ENCODE measurements around the gene IGFN1.

Gene IGFN1

DNA sequence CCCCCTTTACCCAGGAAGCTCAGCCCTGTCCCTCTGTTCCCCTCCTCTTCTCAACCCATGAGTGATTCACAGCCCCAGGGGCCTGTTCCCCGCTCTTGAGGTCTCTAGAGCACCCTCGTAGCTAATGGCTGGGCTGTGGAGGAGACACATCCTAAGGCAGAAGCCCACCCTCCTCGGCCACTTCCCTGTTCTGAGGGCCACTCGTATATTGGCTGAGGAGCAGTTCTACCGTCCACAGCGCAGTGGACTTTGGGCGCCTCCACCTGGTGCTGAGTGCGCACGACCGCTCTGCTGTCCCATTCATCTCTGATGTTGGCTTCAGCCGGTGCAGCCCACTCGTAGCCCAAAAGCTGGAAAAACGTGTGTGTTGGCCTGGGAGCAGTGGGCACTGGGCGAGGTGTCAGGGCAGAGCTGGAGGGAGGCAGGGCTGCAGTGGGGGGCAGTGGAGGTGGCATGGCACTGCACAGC, 68.2 kb downstream of the IGFN1 start:
- no peaks in the 10 kb centered on the region for H3K36me3 ChIP-seq (ENCODE audit: low read length)
- H3K9me3 ChIP-seq (ENCODE audit: insufficient read depth, low read length) = no peaks in the 10 kb centered on the region
- TF ChIP-seq CTCF (IDR thresholded peaks at IDR 0.05; ENCODE audit: insufficient read depth, low read length, poor library complexity, severe bottlenecking) (no peak), EZH2phosphoT487 (conservative IDR thresholded peaks at IDR 0.05; ENCODE audit: low read length) (no peak)
- H3K4me3 ChIP-seq (ENCODE audit: insufficient read depth, low read length, poor library complexity, severe bottlenecking) = no peak overlapping the region
- no peak overlapping the region for H3K9ac ChIP-seq (ENCODE audit: low read length)
- no peak overlapping the region for H2AFZ ChIP-seq (ENCODE audit: low read depth, low read length, severe bottlenecking)
- no peak overlapping the region for H3K27ac ChIP-seq (ENCODE audit: low read depth, low read length)
- no peaks in the 10 kb centered on the region for H3F3A ChIP-seq (ENCODE audit: insufficient read depth)
- no peak overlapping the region for H3K4me2 ChIP-seq (ENCODE audit: low read depth, low read length, poor library complexity, severe bottlenecking)
- no peaks in the 10 kb centered on the region for H3K27me3 ChIP-seq (ENCODE audit: low read length)
- no peaks in the 10 kb centered on the region for H4K20me1 ChIP-seq (ENCODE audit: low read depth, low read length)
- no peaks in the 10 kb centered on the region for H3K79me2 ChIP-seq (ENCODE audit: insufficient read depth, low read length)
- no peaks in the 10 kb centered on the region for H3K9me2 ChIP-seq (replicated peaks; ENCODE audit: insufficient read depth, low read length)

DNA sequence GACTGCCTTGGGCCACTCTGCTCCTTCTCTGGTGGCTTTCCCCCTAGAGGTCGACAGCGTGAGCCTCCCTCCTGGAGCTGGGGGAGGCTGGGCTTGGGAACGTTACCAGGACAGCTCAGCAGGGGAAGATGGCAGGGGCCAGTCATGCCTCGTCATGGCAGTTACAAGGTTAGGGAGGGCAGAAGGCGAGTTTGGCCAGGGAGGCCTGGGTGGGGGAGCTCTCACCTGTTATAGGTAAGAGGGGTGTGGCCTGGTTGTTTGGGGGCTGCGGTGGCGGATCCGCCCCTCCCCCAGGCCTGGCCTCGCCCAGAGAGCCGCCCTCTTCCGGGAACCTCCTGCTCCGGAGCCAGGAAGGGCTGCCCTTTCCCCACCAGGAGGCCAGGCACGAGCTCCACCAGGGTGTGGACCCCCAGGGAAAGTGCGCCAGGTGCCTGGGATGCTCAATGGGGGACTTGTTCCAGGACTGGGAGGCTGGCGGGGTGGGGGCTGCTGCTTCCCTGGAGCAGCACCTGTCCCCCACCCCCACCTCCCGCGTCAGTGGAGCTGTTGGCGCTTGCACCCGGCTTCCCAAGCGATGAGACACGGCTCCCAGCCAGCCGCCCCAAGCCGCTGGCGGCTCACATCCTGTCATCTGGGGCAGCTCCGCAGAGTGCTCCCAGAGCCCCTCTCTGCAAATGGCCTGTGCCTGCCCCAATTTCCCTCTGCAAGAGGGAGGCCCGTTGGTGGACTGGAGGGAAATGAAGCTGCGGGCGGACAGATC, 69.0 kb downstream of the IGFN1 start:
- Histone ChIP-seq H3K9me2 (replicated peaks; ENCODE audit: insufficient read depth, low read length) (no peaks in the 10 kb centered on the region), H3K4me3 (ENCODE audit: insufficient read depth, low read length, poor library complexity, severe bottlenecking) (no peak overlapping the region), H3K9me3 (ENCODE audit: insufficient read depth, low read length) (no peaks in the 10 kb centered on the region), H3K27me3 (ENCODE audit: low read length) (no peaks in the 10 kb centered on the region), H3K9ac (ENCODE audit: low read length) (no peak overlapping the region), H3K36me3 (ENCODE audit: low read length) (no peaks in the 10 kb centered on the region), H2AFZ (ENCODE audit: low read depth, low read length, severe bottlenecking) (no peak overlapping the region), H3K4me2 (ENCODE audit: low read depth, low read length, poor library complexity, severe bottlenecking) (no peak overlapping the region), H3K27ac (ENCODE audit: low read depth, low read length) (no peak overlapping the region), H3K79me2 (ENCODE audit: insufficient read depth, low read length) (no peaks in the 10 kb centered on the region), H4K20me1 (ENCODE audit: low read depth, low read length) (no peaks in the 10 kb centered on the region), H3F3A (ENCODE audit: insufficient read depth) (no peaks in the 10 kb centered on the region)
- TF ChIP-seq CTCF (IDR thresholded peaks at IDR 0.05; ENCODE audit: insufficient read depth, low read length, poor library complexity, severe bottlenecking) (no peak), EZH2phosphoT487 (conservative IDR thresholded peaks at IDR 0.05; ENCODE audit: low read length) (no peak)

- Histone ChIP-seq H3K27me3 (ENCODE audit: low read length) (no peaks in the 10 kb centered on the region), H3K79me2 (ENCODE audit: insufficient read depth, low read length) (no peaks in the 10 kb centered on the region), H3K4me3 (ENCODE audit: insufficient read depth, low read length, poor library complexity, severe bottlenecking) (no peak overlapping the region), H3K9me2 (replicated peaks; ENCODE audit: insufficient read depth, low read length) (no peaks in the 10 kb centered on the region), H3K4me2 (ENCODE audit: low read depth, low read length, poor library complexity, severe bottlenecking) (no peak overlapping the region), H3K36me3 (ENCODE audit: low read length) (no peaks in the 10 kb centered on the region), H3K9me3 (ENCODE audit: insufficient read depth, low read length) (no peaks in the 10 kb centered on the region), H3K9ac (ENCODE audit: low read length) (no peak overlapping the region), H2AFZ (ENCODE audit: low read depth, low read length, severe bottlenecking) (no peak overlapping the region), H4K20me1 (ENCODE audit: low read depth, low read length) (no peaks in the 10 kb centered on the region), H3F3A (ENCODE audit: insufficient read depth) (no peaks in the 10 kb centered on the region), H3K27ac (ENCODE audit: low read depth, low read length) (no peak overlapping the region)
- TF ChIP-seq EZH2phosphoT487 (conservative IDR thresholded peaks at IDR 0.05; ENCODE audit: low read length) (no peak), CTCF (IDR thresholded peaks at IDR 0.05; ENCODE audit: insufficient read depth, low read length, poor library complexity, severe bottlenecking) (no peak)
Observed at GRCh38 chr1:201260236-201260590, 69.6 kb downstream of the IGFN1 start.
